Measurements from ENCODE around the gene RDH16.
A peak's percentile ranks its signal among the peaks of the same experiment; 100 is the strongest.
"Not testable (repeated sequence)": the region's sequence is repeated elsewhere in the genome, so short reads cannot be mapped to it uniquely, and the experiment has no call there.

Gene RDH16

DNA sequence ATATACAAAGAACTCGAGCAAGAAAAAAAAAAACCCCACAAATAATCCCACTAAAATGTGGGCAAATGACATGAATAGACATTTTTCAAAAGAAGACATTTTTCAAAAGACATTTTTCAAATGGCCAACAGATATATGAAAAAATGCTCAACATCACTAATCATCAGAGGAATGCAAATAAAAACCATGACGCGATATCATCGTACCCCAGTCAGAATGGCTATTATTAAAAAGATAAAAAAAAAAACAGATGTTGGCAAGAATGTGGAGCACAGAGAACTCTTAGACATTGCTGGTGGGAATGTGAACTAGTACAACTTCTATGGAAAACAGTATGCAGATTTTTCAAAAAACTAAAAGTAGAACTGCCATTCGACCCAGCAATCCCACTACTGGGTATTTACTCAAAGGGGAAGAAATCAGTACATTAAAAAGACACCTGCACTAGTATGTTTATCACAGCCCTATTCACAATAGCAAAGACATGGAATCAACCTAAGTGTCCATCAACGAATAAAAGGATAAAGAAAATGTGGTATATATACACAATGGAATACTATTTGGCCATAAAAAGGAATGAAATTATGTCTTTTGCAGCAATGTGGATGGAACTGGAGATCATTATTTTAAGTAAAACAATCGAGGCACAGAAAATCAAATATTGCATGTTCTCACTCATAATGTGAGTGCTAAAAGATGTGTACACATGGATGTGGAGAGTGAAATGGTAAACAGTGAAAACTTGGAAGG, 32.6 kb upstream of the RDH16 start:
- no peak for DNase-seq

DNA sequence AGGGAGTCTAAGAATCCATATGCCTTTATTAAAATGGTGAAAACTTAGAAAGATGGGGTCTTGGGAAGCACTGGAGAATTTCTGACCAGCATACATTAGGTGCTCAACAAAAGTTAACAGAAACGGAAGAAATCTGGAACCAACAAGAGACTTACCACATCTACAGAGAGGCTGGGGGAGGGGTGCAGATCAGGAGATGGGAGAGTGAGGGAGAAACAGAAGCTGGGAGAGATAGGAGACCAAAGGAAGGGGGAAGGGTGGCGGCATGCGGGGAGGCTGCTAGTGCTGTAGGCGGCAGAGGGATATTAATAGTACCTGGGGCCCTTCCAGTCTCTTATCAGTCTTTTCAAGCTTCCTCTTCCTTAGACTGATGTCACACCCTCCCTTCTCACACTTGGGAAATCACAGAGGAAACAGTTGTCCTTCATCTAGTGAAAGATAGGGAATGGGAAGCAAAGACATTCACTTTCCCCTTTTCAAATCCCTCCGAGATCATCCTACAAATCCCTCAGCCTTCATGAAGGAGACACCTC, 30.9 kb upstream of the RDH16 start:
- peak in 2 of 51 donors; percentile 3 to 5 for DNase-seq

DNA sequence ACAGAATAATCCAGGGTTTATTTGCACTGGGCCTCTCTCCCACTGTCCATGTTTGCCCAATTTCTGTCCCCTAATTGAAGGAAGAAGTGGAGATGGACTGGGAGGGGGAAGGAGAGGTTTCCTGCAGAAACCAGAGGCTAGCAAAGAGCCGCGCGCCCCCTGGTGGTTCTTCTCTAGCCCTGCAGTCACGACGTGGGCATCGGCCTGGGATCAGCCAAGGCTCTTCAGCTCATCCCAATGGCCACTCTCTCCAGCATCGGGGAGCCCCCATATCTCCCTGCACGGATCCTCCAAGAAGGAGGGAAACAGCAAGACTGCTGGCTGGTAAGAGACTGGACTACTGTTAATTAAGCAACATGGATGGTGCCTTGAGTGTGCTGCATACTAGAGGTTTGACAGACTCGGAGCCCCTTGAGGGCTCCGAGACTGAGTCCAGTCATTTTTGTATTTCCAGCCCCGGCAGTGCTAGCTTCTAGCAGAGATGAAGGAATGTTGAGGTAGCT, 30.2 kb upstream of the RDH16 start:
- DNase-seq = peak in 48 of 51 donors; percentile 22 to 87 (median 65)

- DNase-seq = no peak
Observed at GRCh38 chr12:56987011-56987410, 29.6 kb upstream of the RDH16 start.

GRCh38 chr12:56985714-56986113, 28.3 kb upstream of the RDH16 start:
- DNase-seq = not testable (repeated sequence)

DNA sequence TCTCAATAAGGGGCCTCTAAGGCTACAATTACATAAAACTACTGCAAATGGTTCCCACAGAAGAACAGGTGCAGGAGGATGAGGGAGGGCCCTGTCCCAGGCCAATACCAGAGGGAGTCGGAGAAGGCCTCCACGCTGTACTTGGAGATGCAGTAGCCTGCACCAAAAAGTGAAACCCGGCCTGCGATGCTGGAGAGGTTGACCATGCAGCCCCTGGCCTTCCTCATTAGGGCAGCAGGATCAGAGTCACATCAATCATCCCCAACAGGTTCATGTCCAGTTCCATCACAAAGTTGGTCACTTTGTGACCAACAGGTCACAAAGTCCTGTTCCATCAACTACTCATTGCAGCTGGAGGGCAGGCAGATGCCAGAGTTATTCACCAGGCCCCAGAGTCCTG, 26.0 kb upstream of the RDH16 start:
- no peak for DNase-seq

DNA sequence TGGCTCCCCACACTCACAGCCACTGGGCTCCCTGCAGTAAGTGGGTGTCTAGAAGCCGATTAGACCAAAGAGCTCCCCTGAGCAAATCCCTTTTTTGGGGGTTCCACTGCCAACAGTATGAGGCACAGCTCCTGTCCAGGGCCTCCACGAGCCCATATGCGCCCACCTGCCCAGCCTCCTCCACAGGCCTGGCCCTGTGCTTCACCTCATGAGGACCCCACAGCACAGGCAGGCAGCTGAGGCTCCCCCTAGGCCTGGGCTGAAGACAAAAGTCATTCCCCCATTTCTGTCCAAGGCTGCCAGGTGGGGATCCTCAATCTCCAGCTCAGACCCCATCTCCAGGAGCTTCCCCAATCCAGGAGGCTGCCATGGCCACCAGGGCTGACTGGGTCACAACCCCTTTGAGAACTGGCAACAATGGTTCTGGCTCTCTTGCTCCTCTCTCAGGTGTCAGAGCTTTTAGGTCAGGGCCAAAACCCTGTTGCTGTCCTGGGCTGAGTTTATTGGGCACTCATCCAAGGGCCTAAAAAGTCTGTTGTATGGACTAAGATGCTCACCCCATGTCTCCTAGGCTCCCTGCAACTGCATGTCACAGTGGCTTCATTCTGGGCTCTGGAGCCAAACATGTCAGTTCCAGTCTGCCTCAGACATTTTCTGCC, 25.3 kb upstream of the RDH16 start:
- DNase-seq = not testable (repeated sequence)

GRCh38 chr12:56980941-56981530, 23.6 kb upstream of the RDH16 start:
- no peak for DNase-seq

DNA sequence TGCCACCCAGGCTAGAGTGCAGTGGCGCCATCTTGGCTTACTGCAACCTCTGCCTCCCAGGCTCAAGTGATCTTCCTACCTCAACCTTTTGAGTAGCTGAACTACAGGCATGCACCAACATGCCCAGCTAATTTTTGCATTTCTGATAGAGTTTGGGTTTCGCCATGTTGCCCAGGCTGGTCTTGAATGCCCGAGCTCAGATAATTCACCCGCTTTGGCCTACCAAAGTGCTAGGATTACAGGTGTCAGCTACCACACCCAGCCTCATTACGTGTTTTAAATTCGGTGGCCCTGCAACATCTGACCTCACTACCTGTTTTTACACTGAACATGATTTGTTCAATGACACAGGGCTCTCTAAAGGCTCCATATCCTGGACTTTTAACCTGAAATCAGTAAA, 22.9 kb upstream of the RDH16 start:
- no peak for DNase-seq

GRCh38 chr12:56979628-56980027, 22.2 kb upstream of the RDH16 start:
- DNase-seq = no peak

GRCh38 chr12:56978397-56979138, 21.2 kb upstream of the RDH16 start:
- no peak for DNase-seq

DNA sequence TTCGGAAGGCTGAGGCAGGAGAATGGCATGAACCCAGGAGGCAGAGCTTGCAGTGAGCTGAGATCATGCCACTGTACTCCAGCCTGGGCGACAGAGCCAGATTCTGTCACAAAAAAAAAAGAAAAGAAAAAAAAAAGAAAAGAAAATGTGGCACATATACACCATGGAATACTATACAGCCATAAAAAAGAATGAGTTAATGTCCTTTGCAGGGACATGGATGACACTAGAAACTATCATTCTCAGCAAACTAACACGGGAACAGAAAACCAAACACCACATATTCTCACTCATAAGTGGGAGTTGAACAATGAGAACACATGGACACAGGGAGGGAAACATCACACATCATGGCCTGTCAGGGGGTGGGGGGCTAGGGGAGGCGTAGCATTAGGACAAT, 20.0 kb upstream of the RDH16 start:
- not testable (repeated sequence) for DNase-seq

- DNase-seq = not testable (repeated sequence)
Observed at GRCh38 chr12:56974224-56974623, 16.8 kb upstream of the RDH16 start.

DNA sequence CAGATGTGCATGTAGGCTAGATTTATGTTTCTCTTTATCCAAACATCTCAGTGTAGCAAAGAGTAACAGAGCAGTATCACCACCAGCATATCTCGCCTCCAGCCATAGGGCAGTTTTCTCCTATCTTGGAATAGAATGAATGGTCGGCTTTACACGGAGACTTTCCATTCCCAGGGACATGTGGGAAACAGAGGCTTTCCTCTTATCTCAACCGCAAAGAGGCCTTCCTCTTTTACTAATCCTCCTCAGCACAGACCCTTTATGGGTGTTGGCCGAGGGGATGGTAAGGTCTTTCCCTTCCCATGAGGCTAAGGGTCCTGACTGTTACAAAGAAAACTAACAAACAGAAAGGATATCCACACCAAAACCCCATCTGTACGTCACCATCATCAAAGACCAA, 11.5 kb upstream of the RDH16 start:
- not testable (repeated sequence) for DNase-seq

DNA sequence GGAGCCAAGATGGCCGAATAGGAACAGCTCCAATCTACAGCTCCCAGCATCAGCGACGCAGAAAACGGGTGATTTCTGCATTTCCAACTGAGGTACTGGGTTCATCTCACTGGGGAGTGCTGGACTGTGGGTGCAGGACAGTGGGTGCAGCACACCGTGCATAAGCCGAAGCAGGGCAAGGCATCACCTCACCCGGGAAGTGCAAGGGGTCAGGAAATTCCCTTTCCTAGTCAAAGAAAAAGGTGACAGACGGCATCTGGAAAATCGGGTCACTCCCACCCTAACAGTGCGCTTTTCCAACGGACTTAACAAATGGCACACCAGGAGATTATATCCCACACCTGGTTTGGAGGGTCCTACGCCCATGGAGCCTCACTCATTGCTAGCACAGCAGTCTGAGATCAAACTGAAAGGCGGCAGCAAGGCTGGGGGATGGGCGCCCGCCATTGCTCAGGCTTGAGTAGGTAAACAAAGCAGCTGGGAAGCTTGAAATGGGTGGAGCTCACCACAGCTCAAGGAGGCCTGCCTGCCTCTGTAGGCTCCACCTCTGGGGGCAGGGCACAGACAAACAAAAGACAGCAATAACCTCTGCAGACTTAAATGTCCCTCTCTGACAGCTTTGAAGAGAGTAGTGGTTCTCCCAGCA, 8.7 kb upstream of the RDH16 start:
- not testable (repeated sequence) for DNase-seq

- DNase-seq = not testable (repeated sequence)
Observed at GRCh38 chr12:56965124-56965523, 7.7 kb upstream of the RDH16 start.

DNA sequence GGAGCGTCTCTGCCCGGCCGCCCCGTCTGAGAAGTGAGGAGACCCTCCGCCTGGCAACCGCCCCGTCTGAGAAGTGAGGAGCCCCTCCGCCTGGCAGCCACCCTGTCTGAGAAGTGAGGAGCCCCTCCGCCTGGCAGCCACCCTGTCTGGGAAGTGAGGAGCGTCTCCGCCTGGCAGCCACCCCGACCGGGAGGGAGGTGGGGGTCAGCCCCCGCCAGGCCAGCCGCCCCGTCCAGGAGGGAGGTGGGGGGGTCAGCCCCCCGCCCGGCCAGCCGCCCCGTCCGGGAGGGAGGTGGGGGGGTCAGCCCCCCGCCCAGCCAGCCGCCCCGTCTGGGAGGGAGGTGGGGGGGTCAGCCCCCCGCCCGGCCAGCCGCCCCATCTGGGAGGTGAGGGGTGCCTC, 6.1 kb upstream of the RDH16 start:
- not testable (repeated sequence) for DNase-seq

DNA sequence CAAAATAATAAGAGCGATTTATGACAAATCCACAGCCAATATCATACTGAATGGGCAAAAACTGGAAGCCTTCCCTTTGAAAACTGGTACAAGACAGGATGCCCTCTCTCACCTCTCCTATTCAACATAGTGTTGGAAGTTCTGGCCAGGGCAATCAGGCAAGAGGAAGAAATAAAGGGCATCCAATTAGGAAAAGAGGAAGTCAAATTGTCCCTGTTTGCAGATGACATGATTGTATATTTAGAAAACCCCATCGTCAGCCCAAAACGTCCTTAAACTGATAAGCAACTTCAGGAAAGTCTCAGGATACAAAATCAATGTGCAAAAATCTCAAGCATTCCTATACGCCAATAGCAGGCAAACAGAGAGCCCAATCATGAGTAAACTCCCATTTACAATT, 4.8 kb upstream of the RDH16 start:
- not testable (repeated sequence) for DNase-seq

GRCh38 chr12:56958422-56958821, 1.0 kb upstream of the RDH16 start:
- DNase-seq = no peak

DNA sequence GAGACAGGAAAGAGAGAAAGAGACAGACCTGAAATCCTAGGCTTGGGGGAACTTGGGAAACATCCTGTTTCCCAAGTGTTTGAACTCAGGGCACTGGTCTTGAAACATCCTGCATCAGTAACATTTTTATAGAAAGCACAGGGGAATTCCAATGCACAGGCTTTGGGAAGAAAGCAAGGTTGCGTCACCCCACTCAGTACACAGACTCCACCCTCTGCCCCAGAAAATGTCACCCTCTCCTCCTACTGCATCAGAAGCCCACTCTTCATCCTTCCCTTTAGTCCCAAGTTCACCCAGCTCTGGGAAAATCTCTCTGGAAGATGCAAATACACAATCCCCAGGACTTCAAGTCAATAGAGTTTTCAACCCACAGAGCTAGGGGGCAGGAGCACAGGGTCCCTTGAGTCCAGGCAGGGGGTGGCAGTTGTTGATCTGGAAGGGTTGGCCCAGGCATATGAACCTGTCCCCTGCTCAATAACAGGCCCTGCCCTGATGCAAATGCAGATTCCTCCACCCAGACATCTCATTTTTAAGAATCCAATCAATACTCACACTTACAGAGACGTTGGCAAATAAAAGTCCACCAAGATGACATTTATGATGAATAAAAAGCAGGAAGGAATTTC, 1.7 kb downstream of the RDH16 start:
- no peak for DNase-seq

DNA sequence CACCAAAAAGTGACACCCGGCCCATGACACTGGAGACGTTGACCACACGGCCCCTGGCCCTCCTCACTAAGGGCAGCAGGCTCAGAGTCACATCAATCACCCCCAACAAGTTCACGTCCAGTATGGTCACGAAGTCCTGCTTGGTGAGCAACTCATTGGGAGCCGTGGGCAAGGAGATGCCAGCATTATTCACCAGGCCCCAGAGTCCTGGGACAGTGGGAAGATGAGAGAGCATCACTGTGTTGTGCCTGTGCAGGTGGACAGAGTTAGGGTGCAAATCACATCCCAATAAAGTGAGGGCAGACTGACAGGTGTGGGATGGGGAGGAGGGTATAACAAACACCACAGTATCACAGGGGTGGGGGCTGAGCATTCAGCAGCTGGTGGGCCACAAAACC, 2.5 kb downstream of the RDH16 start:
- DNase-seq = no peak
